Neural crest cell (in vitro differentiated cells): ENCODE measurements around the gene CCDC57. TPM values are rescaled to one million over a fixed set of nuclear protein-coding genes. Genes with fewer than 3 reads are reported as not detected.
A peak's percentile ranks its signal among the peaks of the same experiment; 100 is the strongest.
"Not testable (repeated sequence)": the region's sequence is repeated elsewhere in the genome, so short reads cannot be mapped to it uniquely, and the experiment has no call there.

Experiments used
- DNase-seq: peaks from one replicate; pipeline ENCODE4 v3.0.0; 2021; ENCODE audit warnings: low read depth, mixed read lengths, low spot score
- H3K27ac Mint-ChIP-seq: one replicate; pipeline ENCODE4 v1.8.0; 2021; ENCODE audit warnings: mild to moderate bottlenecking, mixed read lengths; ENCODE audit not compliant: unreplicated experiment
- H3K27me3 Mint-ChIP-seq: 2 replicates; pipeline ENCODE4 v1.8.0; 2021; ENCODE audit warnings: low read depth, mild to moderate bottlenecking, mixed read lengths
- H3K36me3 Mint-ChIP-seq: 2 replicates; pipeline ENCODE4 v1.8.0; 2021; ENCODE audit warnings: low read depth, mild to moderate bottlenecking, mixed read lengths
- H3K4me1 Mint-ChIP-seq: 2 replicates; pipeline ENCODE4 v1.8.0; 2021; ENCODE audit warnings: mixed read lengths
- H3K4me3 Mint-ChIP-seq: one replicate; pipeline ENCODE4 v1.8.0; 2021; ENCODE audit warnings: mild to moderate bottlenecking, mixed read lengths
- H3K9me3 Mint-ChIP-seq: 2 replicates; pipeline ENCODE4 v1.8.0; 2021; ENCODE audit warnings: mixed read lengths
- total RNA-seq: library from RNA; stranded (reverse); gene quantifications from 2 replicates; pipeline ENCODE4 v1.2.1, GENCODE V29; 2021
- TF ChIP-seq, protein P1 (sequence below): fragments of 200-600 bp; sonication (generic); conservative IDR thresholded peaks from 2 replicates; pipeline ENCODE4 v1.5.0; 2021; ENCODE audit warnings: antibody characterized with exemption, mild to moderate bottlenecking

CCDC57 gene
- total RNA-seq, 1 donor from 2014 or later = 47.5 TPM

DNA sequence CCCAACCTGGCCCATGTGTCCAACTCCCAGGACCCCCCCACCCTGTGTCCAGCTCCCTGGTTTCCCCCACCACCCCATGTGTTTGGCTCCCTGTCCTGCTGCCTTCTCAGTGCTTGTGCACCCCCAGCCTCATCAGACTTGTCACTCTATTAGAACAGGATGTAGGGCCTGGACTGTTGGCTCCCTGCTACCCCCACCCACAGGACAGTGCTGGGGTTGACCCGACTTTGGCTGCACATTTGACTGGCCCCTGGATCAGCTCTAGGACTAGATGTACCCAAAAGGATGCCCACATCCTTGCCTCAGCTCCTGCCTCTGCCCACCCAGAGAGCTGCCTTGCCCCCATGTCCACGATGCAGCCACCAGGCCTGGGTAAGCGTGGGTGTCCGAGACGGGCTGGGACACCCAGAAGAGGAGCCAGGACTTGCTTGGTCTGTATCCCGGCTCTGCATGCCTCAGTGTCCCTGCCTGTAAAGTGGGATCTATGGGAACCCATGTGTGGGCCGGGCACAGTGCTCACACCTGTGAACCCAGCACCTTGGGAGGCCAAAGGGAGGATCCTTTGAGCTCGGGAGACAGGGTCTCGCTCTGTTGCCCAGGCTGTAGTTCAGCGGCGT, 1.5 kb upstream of the CCDC57 start:
- H3K36me3 Mint-ChIP-seq = no peaks in the 10 kb centered on the region
- TF ChIP-seq, protein P1, sequence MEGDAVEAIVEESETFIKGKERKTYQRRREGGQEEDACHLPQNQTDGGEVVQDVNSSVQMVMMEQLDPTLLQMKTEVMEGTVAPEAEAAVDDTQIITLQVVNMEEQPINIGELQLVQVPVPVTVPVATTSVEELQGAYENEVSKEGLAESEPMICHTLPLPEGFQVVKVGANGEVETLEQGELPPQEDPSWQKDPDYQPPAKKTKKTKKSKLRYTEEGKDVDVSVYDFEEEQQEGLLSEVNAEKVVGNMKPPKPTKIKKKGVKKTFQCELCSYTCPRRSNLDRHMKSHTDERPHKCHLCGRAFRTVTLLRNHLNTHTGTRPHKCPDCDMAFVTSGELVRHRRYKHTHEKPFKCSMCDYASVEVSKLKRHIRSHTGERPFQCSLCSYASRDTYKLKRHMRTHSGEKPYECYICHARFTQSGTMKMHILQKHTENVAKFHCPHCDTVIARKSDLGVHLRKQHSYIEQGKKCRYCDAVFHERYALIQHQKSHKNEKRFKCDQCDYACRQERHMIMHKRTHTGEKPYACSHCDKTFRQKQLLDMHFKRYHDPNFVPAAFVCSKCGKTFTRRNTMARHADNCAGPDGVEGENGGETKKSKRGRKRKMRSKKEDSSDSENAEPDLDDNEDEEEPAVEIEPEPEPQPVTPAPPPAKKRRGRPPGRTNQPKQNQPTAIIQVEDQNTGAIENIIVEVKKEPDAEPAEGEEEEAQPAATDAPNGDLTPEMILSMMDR = no peak
- no peak overlapping the region for H3K27ac Mint-ChIP-seq
- peaks cover 11% of the 10 kb centered on the region for H3K4me1 Mint-ChIP-seq
- peak overlapping the region; percentile 78 for H3K4me3 Mint-ChIP-seq
- H3K27me3 Mint-ChIP-seq = no peaks in the 10 kb centered on the region
- DNase-seq = no peak
- no peaks in the 10 kb centered on the region for H3K9me3 Mint-ChIP-seq

DNA sequence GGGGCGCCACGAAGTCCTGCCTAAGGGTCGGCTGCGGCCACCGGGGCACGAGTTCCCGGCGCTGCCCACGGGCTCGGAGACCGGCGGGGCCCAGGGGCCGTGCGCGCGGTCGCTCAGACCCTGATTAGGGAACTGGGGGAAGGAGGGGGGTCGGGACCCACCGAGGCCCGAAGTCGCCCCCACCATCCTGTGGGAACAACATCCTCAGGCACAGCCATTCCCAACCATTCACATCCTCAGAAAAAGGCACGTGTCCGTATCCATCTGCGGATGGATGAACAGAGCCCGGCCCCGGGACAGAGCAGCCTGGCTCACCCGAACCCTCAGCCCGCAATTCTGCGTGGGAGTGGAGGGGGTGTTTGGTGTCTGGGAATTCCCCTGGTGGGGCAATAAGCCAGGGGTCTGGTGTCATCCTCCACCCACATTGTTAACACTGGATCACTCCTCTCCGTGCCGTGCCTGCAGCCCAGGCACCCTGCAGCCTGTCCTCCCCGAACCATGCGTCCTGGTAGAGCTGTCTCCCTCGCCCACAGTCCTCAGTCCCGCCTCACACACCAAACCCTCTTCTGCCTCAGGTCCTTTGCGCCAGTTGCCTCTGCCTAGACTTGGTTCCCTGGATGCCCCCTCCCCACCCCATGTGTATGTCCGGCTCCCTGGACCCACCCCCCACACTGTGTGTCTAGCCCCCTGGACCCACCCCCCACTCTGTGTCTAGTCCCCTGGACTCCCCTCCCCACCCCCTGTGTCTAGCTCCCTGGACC, 789 bp upstream of the CCDC57 start:
- no peak for DNase-seq
- Mint-ChIP-seq H3K27me3 (no peaks in the 10 kb centered on the region), H3K27ac (no peak overlapping the region), H3K9me3 (no peaks in the 10 kb centered on the region), H3K4me3 (peak overlapping the region; percentile 85), H3K4me1 (peaks cover 11% of the 10 kb centered on the region), H3K36me3 (no peaks in the 10 kb centered on the region)
- TF ChIP-seq, protein P1 = no peak

DNA sequence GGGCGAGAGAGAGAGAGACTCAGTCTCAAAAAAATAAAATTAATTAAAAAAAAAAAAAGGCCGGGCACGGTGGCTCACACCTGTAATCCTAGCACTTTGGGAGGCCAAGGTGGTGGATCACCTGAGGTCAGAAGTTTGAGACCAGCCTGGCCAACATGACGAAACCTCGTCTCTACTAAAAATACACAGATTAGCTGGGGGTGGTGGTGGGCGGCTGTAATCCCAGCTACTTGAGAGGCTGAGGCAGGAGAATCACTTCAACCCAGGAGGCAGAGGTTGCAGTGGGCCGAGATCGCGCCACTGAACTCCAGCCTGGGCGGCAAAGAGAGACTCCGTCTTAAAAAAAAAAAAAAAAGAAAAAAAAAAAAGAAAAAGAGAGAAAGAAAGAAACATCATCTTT, 2.0 kb downstream of the CCDC57 start:
- H3K36me3 Mint-ChIP-seq, H3K4me3 Mint-ChIP-seq, H3K9me3 Mint-ChIP-seq, H3K27ac Mint-ChIP-seq, H3K27me3 Mint-ChIP-seq, DNase-seq: not testable (repeated sequence)
- H3K4me1 Mint-ChIP-seq = peaks cover 21% of the 10 kb centered on the region

DNA sequence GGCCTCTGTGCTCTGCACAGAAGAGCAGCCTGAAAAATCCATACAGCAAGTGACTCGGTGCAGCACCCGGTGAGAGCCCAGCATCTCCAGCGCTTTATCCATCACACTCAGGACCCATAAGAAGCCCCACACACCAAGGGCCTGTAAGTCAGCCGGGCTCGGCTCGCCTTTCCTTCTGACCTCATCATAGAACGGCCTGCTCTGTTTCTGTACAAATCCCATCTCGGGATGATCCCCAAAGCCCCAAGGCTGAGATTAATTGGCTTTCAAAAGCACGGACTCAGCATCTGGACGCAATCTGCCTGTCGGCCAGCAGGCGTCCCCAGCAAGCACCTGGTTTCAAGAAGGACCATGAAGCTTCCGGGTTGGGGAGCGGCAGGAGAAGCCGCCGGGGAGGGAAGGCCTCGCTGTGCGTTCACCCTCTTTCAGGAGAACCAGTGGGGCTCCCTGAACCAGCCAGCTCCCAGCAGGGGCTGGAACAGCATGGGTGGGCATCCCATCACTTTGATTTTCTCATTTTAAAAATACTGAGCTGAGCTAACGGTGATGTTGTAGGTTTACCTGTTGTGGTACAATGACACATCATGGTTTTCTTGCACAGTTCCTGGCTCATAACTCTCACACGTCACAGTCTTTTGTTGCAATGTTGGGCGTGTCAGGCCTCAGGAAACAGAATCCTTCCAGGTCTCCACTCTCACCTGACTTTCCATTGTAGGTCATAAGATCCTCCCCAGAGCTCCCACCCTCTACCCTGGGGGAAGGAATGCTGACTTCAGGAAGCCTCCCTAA, 6.7 kb downstream of the CCDC57 start:
- peak overlapping the region; percentile 41 for H3K4me3 Mint-ChIP-seq

DNA sequence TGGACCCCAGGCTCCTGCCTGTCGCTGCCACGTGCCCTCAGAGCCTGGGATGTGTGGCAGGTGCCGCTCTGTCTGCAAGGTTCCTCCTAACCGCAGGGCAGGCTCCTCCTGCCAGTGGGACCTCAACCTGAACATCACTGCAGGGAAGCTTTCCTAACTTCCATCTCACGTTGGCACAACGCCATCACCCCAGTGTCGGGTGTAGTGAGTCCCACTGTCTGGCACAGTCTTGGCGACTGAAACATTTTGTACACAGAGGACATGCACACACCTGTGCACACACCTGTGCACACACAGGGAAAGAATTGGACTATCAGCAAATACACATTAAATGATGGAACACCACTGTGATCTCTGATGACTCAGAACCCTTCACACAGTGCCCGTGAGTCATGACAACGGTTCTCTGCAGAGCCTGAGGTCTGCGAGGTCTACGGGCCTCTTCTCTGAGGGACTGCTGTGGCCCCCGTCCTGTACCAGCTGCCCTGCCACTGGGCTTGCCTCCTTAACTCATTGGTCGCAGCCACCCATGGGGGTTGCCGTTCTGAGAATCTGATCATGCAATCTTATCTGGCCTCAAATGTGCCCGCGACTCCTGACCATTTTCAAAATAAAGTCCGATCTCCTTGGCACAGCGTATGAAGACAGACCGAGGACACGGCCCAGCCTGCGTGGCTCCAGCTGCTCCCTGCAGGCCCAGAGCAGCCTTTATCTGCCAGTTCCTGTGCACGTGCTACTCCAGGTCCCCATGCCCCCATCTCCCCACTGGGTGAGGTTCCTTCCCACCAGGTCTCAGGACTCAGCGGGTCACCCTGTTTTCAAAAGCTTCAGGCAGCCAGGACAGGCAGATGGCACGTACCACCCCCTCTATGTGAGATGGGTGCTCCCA, 7.6 kb downstream of the CCDC57 start:
- Mint-ChIP-seq H3K4me1 (peaks cover 14% of the 10 kb centered on the region), H3K9me3 (no peaks in the 10 kb centered on the region), H3K36me3 (no peaks in the 10 kb centered on the region), H3K27ac (peak overlapping the region; percentile 6), H3K4me3 (no peak overlapping the region), H3K27me3 (no peaks in the 10 kb centered on the region)
- DNase-seq = no peak
- TF ChIP-seq, protein P1 = no peak

More for the DNA sequence above, 6.7 kb downstream of the CCDC57 start:
- H3K9me3 Mint-ChIP-seq = no peaks in the 10 kb centered on the region
- TF ChIP-seq, protein P1 = peak; percentile 89
- H3K36me3 Mint-ChIP-seq = no peaks in the 10 kb centered on the region
- no peaks in the 10 kb centered on the region for H3K27me3 Mint-ChIP-seq
- H3K4me1 Mint-ChIP-seq = peaks cover 14% of the 10 kb centered on the region
- peak; percentile 69 for DNase-seq
- peak overlapping the region; percentile 16 for H3K27ac Mint-ChIP-seq
